HG03432 (cell line): ENCODE data around the gene GPR146.
"Not testable (repeated sequence)": the region's sequence is repeated elsewhere in the genome, so short reads cannot be mapped to it uniquely, and the experiment has no call there.

ENCODE experiments used
- ATAC-seq: cut with Tn5 transposase; IDR thresholded peaks from one replicate; pipeline ENCODE4 v1.9.1; 2021; ENCODE audit warnings: mild to moderate bottlenecking, moderate library complexity; ENCODE audit not compliant: unreplicated experiment

The GPR146 gene

GRCh38 chr7:1044189-1045068 lies at the start of gene GPR146:
GPR146 (plus strand) TSS chr7:1044546; CDS start chr7:1057516, 12,970 bp downstream.
- peak; percentile 89 for ATAC-seq

- no peak for ATAC-seq
These were observed 49.6 kb upstream of the GPR146 start for GRCh38 chr7:994592-995308.

- no peak for ATAC-seq
These were observed 48.8 kb upstream of the GPR146 start for GRCh38 chr7:995571-995970.

GRCh38 chr7:996079-996872 lies 48.1 kb upstream of the GPR146 start:
- ATAC-seq, result no peak

- no peak for ATAC-seq
These were observed 46.6 kb upstream of the GPR146 start for GRCh38 chr7:997404-998395.

- ATAC-seq, result no peak
These were observed 45.0 kb upstream of the GPR146 start for GRCh38 chr7:999149-999879.

- no peak for ATAC-seq
These were observed 44.1 kb upstream of the GPR146 start for GRCh38 chr7:999941-1000935.

GRCh38 chr7:1001069-1001770 lies 43.1 kb upstream of the GPR146 start:
- ATAC-seq, result not testable (repeated sequence)

- ATAC-seq, result not testable (repeated sequence)
These were observed 42.3 kb upstream of the GPR146 start for GRCh38 chr7:1002026-1002425.

GRCh38 chr7:1002445-1002844 lies 41.9 kb upstream of the GPR146 start:
- ATAC-seq, result not testable (repeated sequence)

- ATAC-seq, result no peak
These were observed 40.1 kb upstream of the GPR146 start for GRCh38 chr7:1004018-1004852.

- no peak for ATAC-seq
These were observed 39.0 kb upstream of the GPR146 start for GRCh38 chr7:1005303-1005702.

GRCh38 chr7:1007901-1008300 lies 36.4 kb upstream of the GPR146 start:
- ATAC-seq, result no peak

- ATAC-seq, result no peak
These were observed 35.5 kb upstream of the GPR146 start for GRCh38 chr7:1008733-1009363.

- no peak for ATAC-seq
These were observed 34.6 kb upstream of the GPR146 start for GRCh38 chr7:1009747-1010146.

GRCh38 chr7:1010226-1010625 lies 34.1 kb upstream of the GPR146 start:
- no peak for ATAC-seq
